Muscle layer of colon (tissue), 2 donors: ENCODE data around the gene KIRREL1.

Experiments
- H3K27ac ChIP-seq: one replicate; pipeline ENCODE4 v1.7.0; 2013; ENCODE audit warnings: low read depth, mild to moderate bottlenecking, low read length, moderate library complexity
- H3K27me3 ChIP-seq, 2 donors: one replicate each; pipeline ENCODE4 v1.7.0; 2013; ENCODE audit warnings: low read length in 2 of 2, mild to moderate bottlenecking in 2 of 2; ENCODE audit not compliant: insufficient read depth in 2 of 2, control insufficient read depth in 1 of 2
- H3K36me3 ChIP-seq: one replicate; pipeline ENCODE4 v1.7.0; 2013; ENCODE audit warnings: mild to moderate bottlenecking, low read length; ENCODE audit not compliant: insufficient read depth
- H3K4me1 ChIP-seq: one replicate; pipeline ENCODE4 v1.7.0; 2013; ENCODE audit warnings: mild to moderate bottlenecking, low read length; ENCODE audit not compliant: insufficient read depth
- H3K4me3 ChIP-seq, 2 donors: one replicate each; pipeline ENCODE4 v1.7.0; 2013; ENCODE audit warnings: low read length in 2 of 2, low read depth in 1 of 2, mild to moderate bottlenecking in 1 of 2, moderate library complexity in 1 of 2
- H3K9ac ChIP-seq: one replicate; pipeline ENCODE4 v1.7.0; 2013; ENCODE audit warnings: low read length
- H3K9me3 ChIP-seq: one replicate; pipeline ENCODE4 v1.7.0; 2013; ENCODE audit warnings: mild to moderate bottlenecking, low read length
- donor health status: abdominal sarcoma.
- donor health status: Adenocarcinoma of cecum.

KIRREL1 gene

DNA sequence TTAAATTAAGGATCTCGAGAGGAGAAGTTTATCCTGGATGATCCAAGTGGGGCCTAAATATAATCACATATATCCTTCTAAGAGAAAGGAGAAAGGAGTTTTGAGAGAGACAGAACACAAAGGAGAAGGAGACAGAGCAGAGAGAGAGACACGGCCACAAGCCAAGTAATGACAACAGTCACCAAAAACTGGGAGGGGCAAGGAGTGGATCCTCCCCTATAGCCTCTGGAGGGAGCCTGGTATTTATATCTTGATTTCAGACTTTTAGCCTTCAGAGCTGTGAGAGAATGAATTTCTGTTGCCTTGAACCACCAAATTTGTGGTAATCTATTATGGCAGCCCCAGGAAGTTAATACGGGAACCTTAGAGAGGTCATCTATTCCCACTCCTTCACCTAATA lies 137.8 kb downstream of the KIRREL1 start:
- Histone ChIP-seq H3K36me3 (no peaks in the 10 kb centered on the region), H3K9me3 (no peaks in the 10 kb centered on the region), H3K27ac (no peak overlapping the region), H3K27me3 (no peaks in the 10 kb centered on the region), H3K4me3 (no peak overlapping the region), H3K9ac (no peak overlapping the region), H3K4me1 (no peaks in the 10 kb centered on the region)

- no peak overlapping the region for H3K27ac ChIP-seq
- peaks cover 8% of the 10 kb centered on the region for H3K4me1 ChIP-seq
These were observed 147.3 kb downstream of the KIRREL1 start for GRCh38 chr1:158140764-158141192.

DNA sequence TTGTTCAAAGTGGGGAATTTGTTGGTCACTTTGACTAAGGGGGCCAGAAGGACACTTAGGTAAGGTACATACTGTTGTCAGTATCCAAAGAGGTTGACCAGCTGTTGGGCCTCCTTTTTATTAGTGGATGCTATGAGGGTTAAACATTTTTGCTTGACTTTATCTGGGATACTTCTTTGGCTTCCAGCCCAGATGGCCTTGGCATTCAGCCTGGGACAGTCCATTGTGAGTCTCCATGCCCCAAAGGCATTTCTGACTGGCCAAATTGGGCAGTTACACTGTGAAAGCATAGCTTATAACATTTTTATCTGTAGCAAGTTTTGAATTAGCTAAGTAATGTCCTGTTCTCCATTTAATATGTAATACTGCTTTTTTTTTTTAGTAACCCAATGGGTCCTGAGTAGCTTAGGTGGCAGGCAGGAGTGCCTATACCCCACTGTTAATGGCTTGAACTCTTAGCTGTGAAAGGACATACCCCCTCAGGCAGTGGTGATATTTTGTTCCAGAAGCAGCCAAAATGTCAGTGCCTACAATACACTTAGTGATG lies 151.8 kb downstream of the KIRREL1 start:
- H3K9ac ChIP-seq, result no peak overlapping the region
- no peak overlapping the region for H3K4me3 ChIP-seq
- H3K4me1 ChIP-seq, result peaks cover 21% of the 10 kb centered on the region
- H3K27me3 ChIP-seq, result no peaks in the 10 kb centered on the region
- H3K9me3 ChIP-seq, result no peaks in the 10 kb centered on the region
- no peaks in the 10 kb centered on the region for H3K36me3 ChIP-seq
- H3K27ac ChIP-seq, result no peak overlapping the region

More at GRCh38 chr1:158140764-158141192, 147.3 kb downstream of the KIRREL1 start:
- Histone ChIP-seq H3K9me3 (no peaks in the 10 kb centered on the region), H3K27me3 (no peaks in the 10 kb centered on the region), H3K9ac (no peak overlapping the region), H3K4me3 (no peak overlapping the region), H3K36me3 (no peaks in the 10 kb centered on the region)

DNA sequence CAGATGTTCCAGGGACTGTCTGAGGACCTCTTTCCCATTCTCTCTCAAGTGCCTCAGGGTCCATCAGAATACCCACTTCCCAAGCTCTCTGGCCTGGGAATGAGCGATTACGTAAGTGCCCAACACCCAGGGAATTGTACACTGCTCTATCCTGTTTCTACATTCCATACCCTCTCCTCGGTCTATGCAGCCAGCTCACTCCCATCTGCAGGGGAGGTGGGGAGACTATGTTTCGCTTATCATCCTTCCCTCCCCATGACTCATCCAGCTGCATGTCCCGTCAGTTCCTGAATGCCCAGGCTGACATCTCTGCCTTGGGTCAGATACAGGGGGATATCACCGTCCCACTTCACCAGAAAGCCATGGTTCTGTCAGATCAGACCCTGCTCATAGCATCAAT lies 152.7 kb downstream of the KIRREL1 start:
- peaks cover 23% of the 10 kb centered on the region for H3K4me1 ChIP-seq
- H3K9ac ChIP-seq, result no peak overlapping the region
- H3K9me3 ChIP-seq, result no peaks in the 10 kb centered on the region
- no peak overlapping the region for H3K27ac ChIP-seq
- no peak overlapping the region for H3K4me3 ChIP-seq
- no peaks in the 10 kb centered on the region for H3K36me3 ChIP-seq
- H3K27me3 ChIP-seq, result no peaks in the 10 kb centered on the region

DNA sequence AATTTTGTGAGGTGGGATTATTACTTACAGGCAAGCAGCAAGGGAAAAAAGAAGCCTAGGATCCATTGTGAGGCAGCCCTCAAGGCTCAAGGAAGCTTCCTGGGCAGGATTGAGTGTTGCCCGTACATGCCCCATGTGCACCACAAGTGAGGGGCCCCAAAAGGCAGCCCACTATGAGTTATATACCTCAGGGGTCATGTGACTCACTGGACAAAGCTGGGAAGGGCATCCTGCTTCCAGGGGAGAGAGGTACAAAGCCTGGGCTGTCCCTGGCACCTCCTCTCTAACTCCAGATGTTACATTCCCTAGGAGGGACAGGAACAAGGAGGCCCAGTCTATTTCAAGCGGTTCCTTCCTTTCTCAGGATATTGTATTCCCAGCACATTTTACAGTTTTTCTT lies 153.3 kb downstream of the KIRREL1 start:
- H3K9me3 ChIP-seq, result no peaks in the 10 kb centered on the region
- H3K27me3 ChIP-seq, result no peaks in the 10 kb centered on the region
- peaks cover 23% of the 10 kb centered on the region for H3K4me1 ChIP-seq
- no peaks in the 10 kb centered on the region for H3K36me3 ChIP-seq
- no peak overlapping the region for H3K4me3 ChIP-seq
- no peak overlapping the region for H3K9ac ChIP-seq
- no peak overlapping the region for H3K27ac ChIP-seq

DNA sequence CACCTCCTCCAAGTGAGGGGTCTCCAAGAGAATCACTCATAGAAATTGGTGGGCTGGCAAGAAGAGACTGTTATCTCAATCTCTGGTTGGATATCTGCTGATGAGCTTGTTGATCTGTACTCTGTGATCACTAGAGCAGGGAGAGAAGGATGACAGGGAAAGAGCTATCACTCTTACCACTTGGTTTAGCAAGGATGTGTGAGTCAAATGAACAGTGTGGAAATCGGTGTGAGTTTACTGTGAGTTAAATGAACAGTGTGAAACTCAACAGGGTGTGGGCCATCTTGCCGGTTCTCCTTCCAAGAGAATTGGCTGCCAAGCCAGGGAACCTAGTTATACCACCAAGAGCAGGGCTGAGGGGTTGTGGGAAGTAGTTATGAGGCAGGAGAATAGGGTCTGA lies 154.0 kb downstream of the KIRREL1 start:
- H3K9ac ChIP-seq, result no peak overlapping the region
- no peak overlapping the region for H3K27ac ChIP-seq
- H3K27me3 ChIP-seq, result no peaks in the 10 kb centered on the region

DNA sequence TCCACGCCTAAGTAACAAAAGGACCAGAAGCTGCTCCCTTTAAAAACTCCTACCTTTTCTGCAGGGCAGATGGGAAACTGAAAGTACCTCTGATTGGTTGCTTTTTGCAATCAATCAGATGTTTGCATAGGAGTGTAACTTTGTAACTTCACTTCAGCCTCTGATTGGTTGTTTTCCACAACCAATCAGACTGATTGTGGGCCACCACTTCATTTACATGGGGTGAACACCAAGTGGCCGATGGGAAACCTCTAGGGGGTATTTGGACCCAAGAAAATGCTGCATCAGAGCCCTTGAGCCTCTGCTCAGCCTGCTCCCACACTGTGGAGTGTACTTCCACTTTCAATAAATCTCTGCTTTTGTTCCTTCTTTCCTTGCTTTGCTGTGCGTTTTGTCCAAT lies 154.4 kb downstream of the KIRREL1 start:
- no peak overlapping the region for H3K9ac ChIP-seq
- H3K27me3 ChIP-seq, result no peaks in the 10 kb centered on the region
- H3K4me3 ChIP-seq, result no peak overlapping the region
- no peaks in the 10 kb centered on the region for H3K9me3 ChIP-seq
- H3K36me3 ChIP-seq, result no peaks in the 10 kb centered on the region
- H3K27ac ChIP-seq, result no peak overlapping the region
- peaks cover 23% of the 10 kb centered on the region for H3K4me1 ChIP-seq

More for the DNA sequence above, 154.0 kb downstream of the KIRREL1 start:
- Histone ChIP-seq H3K36me3 (no peaks in the 10 kb centered on the region), H3K4me1 (peaks cover 23% of the 10 kb centered on the region), H3K9me3 (no peaks in the 10 kb centered on the region), H3K4me3 (no peak overlapping the region)

GRCh38 chr1:158148468-158148867 lies 155.0 kb downstream of the KIRREL1 start:
- H3K27me3 ChIP-seq, result no peaks in the 10 kb centered on the region
- no peak overlapping the region for H3K9ac ChIP-seq
- H3K4me1 ChIP-seq, result peaks cover 23% of the 10 kb centered on the region
- no peak overlapping the region for H3K4me3 ChIP-seq
- no peak overlapping the region for H3K27ac ChIP-seq
- H3K9me3 ChIP-seq, result no peaks in the 10 kb centered on the region
- no peaks in the 10 kb centered on the region for H3K36me3 ChIP-seq

DNA sequence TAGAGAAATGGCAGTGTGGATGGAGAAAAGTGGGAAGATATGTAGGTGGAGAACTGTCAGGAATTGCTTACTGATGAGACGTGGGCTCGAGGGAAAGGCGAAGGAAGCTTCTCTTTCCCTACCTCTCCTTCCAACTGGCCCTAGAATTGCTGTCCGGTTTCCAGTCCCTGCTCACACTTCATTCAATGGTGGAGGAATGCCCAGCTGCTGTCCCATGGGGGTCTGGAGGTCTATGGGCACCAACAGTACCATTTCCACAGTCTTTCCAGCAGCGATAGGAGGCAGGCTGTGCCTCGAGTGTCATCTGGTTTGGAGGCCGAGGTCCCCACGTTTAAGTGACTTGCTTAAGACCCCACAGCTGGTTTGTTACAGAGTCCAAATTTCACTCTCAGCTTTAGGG lies 155.7 kb downstream of the KIRREL1 start:
- H3K9ac ChIP-seq, result no peak overlapping the region
- H3K4me3 ChIP-seq, result peak overlapping the region; percentile 47 to 72
- no peaks in the 10 kb centered on the region for H3K36me3 ChIP-seq
- peak overlapping the region; percentile 35 for H3K27ac ChIP-seq
- no peaks in the 10 kb centered on the region for H3K9me3 ChIP-seq
- H3K27me3 ChIP-seq, result no peaks in the 10 kb centered on the region
- H3K4me1 ChIP-seq, result peaks cover 23% of the 10 kb centered on the region
